Mesendoderm (in vitro differentiated cells): ENCODE results near the gene ZNF79.
A peak's percentile ranks its signal among the peaks of the same experiment; 100 is the strongest.

Experiments used
- DNase-seq: peaks from one replicate; pipeline ENCODE4 v3.0.0; 2013
- H2AK5ac ChIP-seq: 2 replicates; pipeline ENCODE4 v1.6.1; 2013; ENCODE audit warnings: low read length, inconsistent platforms
- H2BK120ac ChIP-seq: 2 replicates; pipeline ENCODE4 v1.6.1; 2013; ENCODE audit warnings: low read depth, mild to moderate bottlenecking, low read length, moderate library complexity, mixed read lengths
- H2BK15ac ChIP-seq: replicated peaks from 2 replicates; pipeline ENCODE4 v1.6.1; 2013; ENCODE audit warnings: low read depth, mild to moderate bottlenecking, moderate library complexity
- H2BK5ac ChIP-seq: 2 replicates; pipeline ENCODE4 v1.6.1; 2013; ENCODE audit warnings: low read length, inconsistent platforms
- H3K18ac ChIP-seq: 2 replicates; pipeline ENCODE4 v1.6.1; 2013; ENCODE audit warnings: mild to moderate bottlenecking, low read length, mixed read lengths
- H3K23ac ChIP-seq: one replicate; pipeline ENCODE4 v1.6.1; 2013; ENCODE audit warnings: low read length
- H3K27ac ChIP-seq: 2 replicates; pipeline ENCODE4 v1.5.1; 2013; ENCODE audit warnings: low read depth, mild to moderate bottlenecking, inconsistent platforms, low read length, moderate library complexity
- H3K27me3 ChIP-seq: 2 replicates; pipeline ENCODE4 v1.6.1; 2013; ENCODE audit warnings: low read length, control low read depth, mild to moderate bottlenecking, inconsistent platforms; ENCODE audit not compliant: insufficient read depth, poor library complexity
- H3K36me3 ChIP-seq: 2 replicates; pipeline ENCODE4 v1.6.1; 2013; ENCODE audit warnings: low read length, inconsistent platforms; ENCODE audit not compliant: control insufficient read depth, insufficient read depth
- H3K4ac ChIP-seq: one replicate; pipeline ENCODE4 v1.6.1; 2013; ENCODE audit warnings: low read depth, mild to moderate bottlenecking, low read length, moderate library complexity
- H3K4me1 ChIP-seq: 2 replicates; pipeline ENCODE4 v1.6.1; 2013; ENCODE audit warnings: low read depth, low read length, inconsistent platforms; ENCODE audit not compliant: control insufficient read depth
- H3K4me2 ChIP-seq: 2 replicates; pipeline ENCODE4 v1.6.1; 2013; ENCODE audit warnings: low read length
- H3K4me3 ChIP-seq: 2 replicates; pipeline ENCODE4 v1.5.1; 2013; ENCODE audit warnings: mild to moderate bottlenecking, low read length
- H3K56ac ChIP-seq: one replicate; pipeline ENCODE4 v1.6.1; 2013; ENCODE audit warnings: low read length
- H3K79me1 ChIP-seq: 2 replicates; pipeline ENCODE4 v1.6.1; 2013; ENCODE audit warnings: low read length, inconsistent platforms
- H3K79me2 ChIP-seq: 2 replicates; pipeline ENCODE4 v1.6.1; 2013; ENCODE audit warnings: mild to moderate bottlenecking, low read length; ENCODE audit not compliant: control insufficient read depth, insufficient read depth
- H3K9ac ChIP-seq: 2 replicates; pipeline ENCODE4 v1.6.1; 2013; ENCODE audit warnings: low read length, inconsistent platforms
- H4K5ac ChIP-seq: one replicate; pipeline ENCODE4 v1.6.1; 2013; ENCODE audit warnings: low read length
- H4K8ac ChIP-seq: one replicate; pipeline ENCODE4 v1.6.1; 2013; ENCODE audit warnings: low read depth, mild to moderate bottlenecking, control low read depth, low read length, moderate library complexity
- WGBS: extraction: QIAGEN DNeasy Blood & Tissue Kit; methylation state at CpG from one replicate; pipeline ENCODE4 v1.1.7; 2013; ENCODE audit warnings: low lambda C conversion rate, missing lambda C conversion rate; ENCODE audit not compliant: insufficient coverage; ENCODE audit errors: extremely low coverage; 5-methylcytosine and 5-hydroxymethylcytosine counted together

Gene ZNF79

GRCh38 chr9:127446713-127447415 is 22.7 kb downstream of the ZNF79 start:
- H3K9ac ChIP-seq, result no peak overlapping the region
- H2BK15ac ChIP-seq, result no peak overlapping the region
- no CpG with 5 or more reads among the region's 7 CpGs for WGBS
- no peak overlapping the region for H2BK5ac ChIP-seq
- no peaks in the 10 kb centered on the region for H3K27me3 ChIP-seq
- H2BK120ac ChIP-seq, result no peak overlapping the region
- H3K4me1 ChIP-seq, result no peaks in the 10 kb centered on the region
- DNase-seq, result no peak
- H4K5ac ChIP-seq, result no peak overlapping the region
- H3K79me2 ChIP-seq, result peaks cover 32% of the 10 kb centered on the region
- peaks cover 33% of the 10 kb centered on the region for H3K36me3 ChIP-seq
- no peak overlapping the region for H4K8ac ChIP-seq
- H3K4ac ChIP-seq, result no peak overlapping the region
- H3K79me1 ChIP-seq, result peaks cover 6% of the 10 kb centered on the region
- H3K4me2 ChIP-seq, result no peak overlapping the region
- H3K23ac ChIP-seq, result no peak overlapping the region
- no peak overlapping the region for H3K56ac ChIP-seq
- H2AK5ac ChIP-seq, result no peak overlapping the region
- no peak overlapping the region for H3K18ac ChIP-seq
- H3K27ac ChIP-seq, result no peak overlapping the region
- H3K4me3 ChIP-seq, result no peak overlapping the region

GRCh38 chr9:127447416-127448111 is 23.4 kb downstream of the ZNF79 start:
- Histone ChIP-seq H3K27ac (no peak overlapping the region), H4K5ac (no peak overlapping the region), H3K79me2 (peaks cover 32% of the 10 kb centered on the region), H3K4me3 (no peak overlapping the region), H3K36me3 (peaks cover 33% of the 10 kb centered on the region), H3K79me1 (peaks cover 7% of the 10 kb centered on the region), H3K9ac (no peak overlapping the region), H3K4ac (no peak overlapping the region), H3K18ac (no peak overlapping the region), H3K23ac (no peak overlapping the region), H2BK15ac (no peak overlapping the region), H2BK120ac (no peak overlapping the region), H2BK5ac (no peak overlapping the region), H4K8ac (no peak overlapping the region), H3K56ac (no peak overlapping the region), H2AK5ac (no peak overlapping the region), H3K4me2 (peak overlapping the region; percentile 35), H3K4me1 (peaks cover 1% of the 10 kb centered on the region), H3K27me3 (no peaks in the 10 kb centered on the region)
- no CpG with 5 or more reads among the region's 7 CpGs for WGBS
- peak; percentile 47 for DNase-seq

GRCh38 chr9:127448112-127448805 is 24.1 kb downstream of the ZNF79 start:
- no CpG with 5 or more reads among the region's 8 CpGs for WGBS
- Histone ChIP-seq H3K4me2 (peak overlapping the region; percentile 35), H3K4ac (no peak overlapping the region), H2AK5ac (no peak overlapping the region), H3K4me1 (peaks cover 3% of the 10 kb centered on the region), H3K4me3 (peak overlapping the region; percentile 19), H4K5ac (no peak overlapping the region), H3K23ac (no peak overlapping the region), H3K79me1 (peaks cover 9% of the 10 kb centered on the region), H3K9ac (peak overlapping the region; percentile 43), H2BK120ac (no peak overlapping the region), H4K8ac (no peak overlapping the region), H3K27me3 (no peaks in the 10 kb centered on the region), H3K79me2 (peaks cover 34% of the 10 kb centered on the region), H2BK5ac (no peak overlapping the region), H3K27ac (no peak overlapping the region), H3K36me3 (peaks cover 33% of the 10 kb centered on the region), H2BK15ac (no peak overlapping the region), H3K18ac (no peak overlapping the region), H3K56ac (peak overlapping the region; percentile 44)
- no peak for DNase-seq

GRCh38 chr9:127449332-127449966 is 25.3 kb downstream of the ZNF79 start:
- Histone ChIP-seq H3K9ac (peak overlapping the region; percentile 99), H3K18ac (peak overlapping the region; percentile 15), H2BK5ac (no peak overlapping the region), H2BK120ac (no peak overlapping the region), H3K56ac (peak overlapping the region; percentile 91), H3K36me3 (peaks cover 29% of the 10 kb centered on the region), H4K8ac (no peak overlapping the region), H3K27ac (peak overlapping the region; percentile 9), H3K23ac (no peak overlapping the region), H3K27me3 (no peaks in the 10 kb centered on the region), H3K4me3 (peak overlapping the region; percentile 98), H3K79me1 (peaks cover 9% of the 10 kb centered on the region), H3K4ac (no peak overlapping the region), H2BK15ac (no peak overlapping the region), H3K79me2 (peaks cover 34% of the 10 kb centered on the region), H4K5ac (no peak overlapping the region), H2AK5ac (no peak overlapping the region), H3K4me2 (peak overlapping the region; percentile 35), H3K4me1 (peaks cover 3% of the 10 kb centered on the region)
- DNase-seq, result peak; percentile 14
- WGBS, result no CpG with 5 or more reads among the region's 5 CpGs

- peak overlapping the region; percentile 68 for H3K27ac ChIP-seq
- peak overlapping the region; percentile 98 for H3K4me3 ChIP-seq
- no CpG with 5 or more reads among the region's 14 CpGs for WGBS
- H3K79me2 ChIP-seq, result peaks cover 34% of the 10 kb centered on the region
- peaks cover 9% of the 10 kb centered on the region for H3K79me1 ChIP-seq
- H3K36me3 ChIP-seq, result peaks cover 27% of the 10 kb centered on the region
- H3K27me3 ChIP-seq, result no peaks in the 10 kb centered on the region
- H3K4me1 ChIP-seq, result peaks cover 3% of the 10 kb centered on the region
- no peak overlapping the region for H4K8ac ChIP-seq
- H2BK15ac ChIP-seq, result no peak overlapping the region
- H3K23ac ChIP-seq, result peak overlapping the region; percentile 54
- peak overlapping the region; percentile 99 for H3K9ac ChIP-seq
- H3K56ac ChIP-seq, result peak overlapping the region; percentile 91
- DNase-seq, result peak; percentile 16
- H2BK120ac ChIP-seq, result no peak overlapping the region
- H3K18ac ChIP-seq, result peak overlapping the region; percentile 43
- H2AK5ac ChIP-seq, result no peak overlapping the region
- peak overlapping the region; percentile 35 for H3K4me2 ChIP-seq
- H2BK5ac ChIP-seq, result peak overlapping the region; percentile 31
- peak overlapping the region; percentile 87 for H3K4ac ChIP-seq
- H4K5ac ChIP-seq, result no peak overlapping the region
Observed at GRCh38 chr9:127450243-127450760, 26.1 kb downstream of the ZNF79 start.
